HepG2 (cell line): ENCODE measurements around the gene NCKAP5L. TPM values are rescaled to one million over a fixed set of nuclear protein-coding genes. Genes with fewer than 3 reads are reported as not detected.
A peak's percentile ranks its signal among the peaks of the same experiment; 100 is the strongest.

Experiments used
- CBFB ChIP-seq: sonication (generic); formaldehyde crosslinking; IDR thresholded peaks from 2 replicates; pipeline ENCODE4 v1.4.0; 2020; ENCODE audit warnings: missing genetic modification reagents
- DNMT3B ChIP-seq: conservative IDR thresholded peaks from 2 replicates; pipeline ENCODE4 v1.6.1; 2016; ENCODE audit warnings: missing biosample characterization, control low read depth
- FOXM1 ChIP-seq: sonication (generic); formaldehyde crosslinking; IDR thresholded peaks from 2 replicates; pipeline ENCODE4 v1.5.0; 2020; ENCODE audit warnings: missing genetic modification reagents
- IKZF1 ChIP-seq: fragments of 450-650 bp; IDR thresholded peaks from 2 replicates; pipeline ENCODE4 v1.7.1; 2016
- KAT2B ChIP-seq: fragments of 150-350 bp; IDR thresholded peaks from 2 replicates; pipeline ENCODE4 v1.6.1; 2014; ENCODE audit warnings: low read depth, low read length, borderline replicate concordance
- NFRKB ChIP-seq: fragments of 450-650 bp; IDR thresholded peaks from 2 replicates; pipeline ENCODE4 v1.6.1; 2017
- NR2C2 ChIP-seq: sonication (generic); formaldehyde crosslinking; IDR thresholded peaks from 2 replicates; pipeline ENCODE4 v1.4.0; 2020; ENCODE audit warnings: missing genetic modification reagents, mild to moderate bottlenecking, moderate library complexity, borderline replicate concordance
- SP2 ChIP-seq: sonication (generic); formaldehyde crosslinking; IDR thresholded peaks from 2 replicates; pipeline ENCODE4 v1.5.1; 2020; ENCODE audit warnings: mild to moderate bottlenecking, missing genetic modification reagents
- ZBTB7B ChIP-seq: sonication (generic); formaldehyde crosslinking; IDR thresholded peaks from 2 replicates; pipeline ENCODE4 v1.4.0; 2020; ENCODE audit warnings: missing genetic modification reagents
- ZNF17 ChIP-seq: sonication (generic); formaldehyde crosslinking; IDR thresholded peaks from 2 replicates; pipeline ENCODE4 v1.5.0; 2020; ENCODE audit warnings: mild to moderate bottlenecking, missing genetic modification reagents
- ZNF552 ChIP-seq: sonication (generic); formaldehyde crosslinking; IDR thresholded peaks from 2 replicates; pipeline ENCODE4 v1.9.0; 2022; ENCODE audit warnings: missing genetic modification reagents, mild to moderate bottlenecking, borderline replicate concordance
- ZNF558 ChIP-seq: sonication (generic); formaldehyde crosslinking; IDR thresholded peaks from 2 replicates; pipeline ENCODE4 v1.9.0; 2022; ENCODE audit warnings: mild to moderate bottlenecking, missing genetic modification reagents, borderline replicate concordance
- ZNF83 ChIP-seq: sonication (generic); formaldehyde crosslinking; IDR thresholded peaks from 2 replicates; pipeline ENCODE4 v1.4.0; 2020; ENCODE audit warnings: missing genetic modification reagents, mild to moderate bottlenecking, borderline replicate concordance
- polyA plus RNA-seq, 8 experiments: library from polyadenylated mRNA; depleted of rRNA in 3 of 8; stranded (reverse) in 7 of 8; unstranded in 1 of 8; fragments of >200 nt; fragmentation: Illumina TruSeq in 4 of 8; extraction: Trizol in 4 of 8; gene quantifications; 2 replicates each; pipeline versions ENCODE4 v1.2.1 to v1.2.3, GENCODE V29; 2011 to 2016; ENCODE audit warnings: low read depth in 4 of 8, missing spikeins in 1 of 8, mixed read lengths in 1 of 8; ENCODE audit not compliant: insufficient read depth in 1 of 8
- total RNA-seq, 5 experiments: library from RNA; depleted of rRNA; stranded (reverse); fragments of >200 nt; fragmentation: Illumina TruSeq; extraction: Trizol; gene quantifications; 2 replicates each; pipeline ENCODE4 v1.2.3, GENCODE V29; 2016; ENCODE audit warnings: low read depth in 1 of 5
- TF ChIP-seq, protein P1 (sequence below): sonication (generic); formaldehyde crosslinking; IDR thresholded peaks from 2 replicates; pipeline ENCODE4 v1.4.0; 2020; ENCODE audit warnings: missing genetic modification reagents, borderline replicate concordance
- TF ChIP-seq, protein P2 (sequence below): sonication (generic); formaldehyde crosslinking; IDR thresholded peaks from 2 replicates; pipeline ENCODE4 v1.4.0; 2020; ENCODE audit warnings: missing genetic modification reagents, borderline replicate concordance
- TF ChIP-seq, protein P3 (sequence below): sonication (generic); formaldehyde crosslinking; IDR thresholded peaks from 2 replicates; pipeline ENCODE4 v1.8.1; 2022; ENCODE audit warnings: low read depth, mild to moderate bottlenecking, missing genetic modification reagents
- TF ChIP-seq, protein P4 (sequence below): sonication (generic); formaldehyde crosslinking; IDR thresholded peaks from 2 replicates; pipeline ENCODE4 v1.8.1; 2023; ENCODE audit warnings: mild to moderate bottlenecking, moderate library complexity, missing genetic modification reagents

NCKAP5L gene
- total and polyA plus RNA-seq, 2 of the 13 experiments (the other 11 are each of a cell fraction or from before 2014, with no cell fraction given), result 4.1 to 9.0 TPM

DNA sequence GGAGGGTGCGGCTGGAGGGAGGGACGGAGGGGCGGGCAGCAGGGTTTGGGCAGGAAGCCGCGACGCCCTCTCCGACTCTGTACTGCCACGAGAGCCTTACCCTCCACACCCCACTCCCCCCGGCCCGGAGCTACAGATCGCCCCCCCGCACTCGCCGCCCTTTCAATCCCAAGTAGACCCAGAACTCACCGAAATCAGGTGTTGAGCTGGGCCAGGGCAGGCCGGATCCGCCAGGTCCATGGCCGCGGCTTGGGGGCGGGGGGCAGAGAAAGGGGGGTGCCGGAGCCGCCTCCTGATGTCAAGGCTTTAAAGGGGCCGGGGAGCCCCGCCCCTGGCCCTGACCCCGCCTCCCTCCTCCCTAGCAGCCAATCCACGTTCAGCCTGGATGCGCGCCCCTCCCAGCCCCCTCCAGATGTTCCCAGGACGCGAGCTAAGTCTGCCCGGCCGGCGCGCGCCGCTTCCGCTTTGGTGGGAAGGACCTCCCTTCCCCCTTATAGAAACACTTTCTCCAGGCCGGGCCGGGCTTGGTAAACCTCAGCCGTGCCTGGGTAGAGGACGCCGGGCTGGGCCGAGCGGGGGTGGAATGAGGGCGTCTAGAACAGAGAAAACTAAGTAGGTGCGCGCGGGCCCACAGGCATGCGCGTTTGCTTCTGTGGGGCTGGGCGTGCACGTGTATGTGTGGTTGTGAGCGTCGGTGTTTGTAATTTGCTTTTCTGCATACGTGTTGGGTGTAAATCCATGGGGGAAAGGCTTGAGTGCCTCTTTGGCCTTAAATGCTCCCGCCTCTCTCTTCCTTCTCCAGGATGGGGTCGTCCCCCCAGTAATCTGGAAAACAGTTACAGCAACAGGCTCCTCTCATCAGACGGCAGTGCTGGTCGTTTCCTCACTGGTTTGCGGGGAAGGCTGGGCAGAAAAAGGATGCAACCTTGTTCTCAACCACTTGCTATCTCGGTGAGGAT, at the start of gene NCKAP5L (continued):
- TF ChIP-seq, protein P1, sequence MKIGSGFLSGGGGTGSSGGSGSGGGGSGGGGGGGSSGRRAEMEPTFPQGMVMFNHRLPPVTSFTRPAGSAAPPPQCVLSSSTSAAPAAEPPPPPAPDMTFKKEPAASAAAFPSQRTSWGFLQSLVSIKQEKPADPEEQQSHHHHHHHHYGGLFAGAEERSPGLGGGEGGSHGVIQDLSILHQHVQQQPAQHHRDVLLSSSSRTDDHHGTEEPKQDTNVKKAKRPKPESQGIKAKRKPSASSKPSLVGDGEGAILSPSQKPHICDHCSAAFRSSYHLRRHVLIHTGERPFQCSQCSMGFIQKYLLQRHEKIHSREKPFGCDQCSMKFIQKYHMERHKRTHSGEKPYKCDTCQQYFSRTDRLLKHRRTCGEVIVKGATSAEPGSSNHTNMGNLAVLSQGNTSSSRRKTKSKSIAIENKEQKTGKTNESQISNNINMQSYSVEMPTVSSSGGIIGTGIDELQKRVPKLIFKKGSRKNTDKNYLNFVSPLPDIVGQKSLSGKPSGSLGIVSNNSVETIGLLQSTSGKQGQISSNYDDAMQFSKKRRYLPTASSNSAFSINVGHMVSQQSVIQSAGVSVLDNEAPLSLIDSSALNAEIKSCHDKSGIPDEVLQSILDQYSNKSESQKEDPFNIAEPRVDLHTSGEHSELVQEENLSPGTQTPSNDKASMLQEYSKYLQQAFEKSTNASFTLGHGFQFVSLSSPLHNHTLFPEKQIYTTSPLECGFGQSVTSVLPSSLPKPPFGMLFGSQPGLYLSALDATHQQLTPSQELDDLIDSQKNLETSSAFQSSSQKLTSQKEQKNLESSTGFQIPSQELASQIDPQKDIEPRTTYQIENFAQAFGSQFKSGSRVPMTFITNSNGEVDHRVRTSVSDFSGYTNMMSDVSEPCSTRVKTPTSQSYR (CRISPR knock-in tag), result peak; percentile 69; the same call in 1 of the 2 replicates
- TF ChIP-seq, protein P2, sequence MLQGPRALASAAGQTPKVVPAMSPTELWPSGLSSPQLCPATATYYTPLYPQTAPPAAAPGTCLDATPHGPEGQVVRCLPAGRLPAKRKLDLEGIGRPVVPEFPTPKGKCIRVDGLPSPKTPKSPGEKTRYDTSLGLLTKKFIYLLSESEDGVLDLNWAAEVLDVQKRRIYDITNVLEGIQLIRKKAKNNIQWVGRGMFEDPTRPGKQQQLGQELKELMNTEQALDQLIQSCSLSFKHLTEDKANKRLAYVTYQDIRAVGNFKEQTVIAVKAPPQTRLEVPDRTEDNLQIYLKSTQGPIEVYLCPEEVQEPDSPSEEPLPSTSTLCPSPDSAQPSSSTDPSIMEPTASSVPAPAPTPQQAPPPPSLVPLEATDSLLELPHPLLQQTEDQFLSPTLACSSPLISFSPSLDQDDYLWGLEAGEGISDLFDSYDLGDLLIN (CRISPR knock-in tag), result no peak
- 0 out of 2 replicates have a peak, but pooled peaks have one; percentile 23 for TF ChIP-seq DNMT3B (CRISPR knock-in tag)
- TF ChIP-seq ZNF558 (CRISPR knock-in tag), result 0 out of 2 replicates have a peak, but pooled peaks have one; percentile 51
- TF ChIP-seq ZNF17, result no peak
- TF ChIP-seq, protein P3, sequence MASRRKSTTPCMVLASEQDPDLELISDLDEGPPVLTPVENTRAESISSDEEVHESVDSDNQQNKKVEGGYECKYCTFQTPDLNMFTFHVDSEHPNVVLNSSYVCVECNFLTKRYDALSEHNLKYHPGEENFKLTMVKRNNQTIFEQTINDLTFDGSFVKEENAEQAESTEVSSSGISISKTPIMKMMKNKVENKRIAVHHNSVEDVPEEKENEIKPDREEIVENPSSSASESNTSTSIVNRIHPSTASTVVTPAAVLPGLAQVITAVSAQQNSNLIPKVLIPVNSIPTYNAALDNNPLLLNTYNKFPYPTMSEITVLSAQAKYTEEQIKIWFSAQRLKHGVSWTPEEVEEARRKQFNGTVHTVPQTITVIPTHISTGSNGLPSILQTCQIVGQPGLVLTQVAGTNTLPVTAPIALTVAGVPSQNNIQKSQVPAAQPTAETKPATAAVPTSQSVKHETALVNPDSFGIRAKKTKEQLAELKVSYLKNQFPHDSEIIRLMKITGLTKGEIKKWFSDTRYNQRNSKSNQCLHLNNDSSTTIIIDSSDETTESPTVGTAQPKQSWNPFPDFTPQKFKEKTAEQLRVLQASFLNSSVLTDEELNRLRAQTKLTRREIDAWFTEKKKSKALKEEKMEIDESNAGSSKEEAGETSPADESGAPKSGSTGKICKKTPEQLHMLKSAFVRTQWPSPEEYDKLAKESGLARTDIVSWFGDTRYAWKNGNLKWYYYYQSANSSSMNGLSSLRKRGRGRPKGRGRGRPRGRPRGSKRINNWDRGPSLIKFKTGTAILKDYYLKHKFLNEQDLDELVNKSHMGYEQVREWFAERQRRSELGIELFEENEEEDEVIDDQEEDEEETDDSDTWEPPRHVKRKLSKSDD (CRISPR knock-in tag), result no peak
- TF ChIP-seq, protein P4, sequence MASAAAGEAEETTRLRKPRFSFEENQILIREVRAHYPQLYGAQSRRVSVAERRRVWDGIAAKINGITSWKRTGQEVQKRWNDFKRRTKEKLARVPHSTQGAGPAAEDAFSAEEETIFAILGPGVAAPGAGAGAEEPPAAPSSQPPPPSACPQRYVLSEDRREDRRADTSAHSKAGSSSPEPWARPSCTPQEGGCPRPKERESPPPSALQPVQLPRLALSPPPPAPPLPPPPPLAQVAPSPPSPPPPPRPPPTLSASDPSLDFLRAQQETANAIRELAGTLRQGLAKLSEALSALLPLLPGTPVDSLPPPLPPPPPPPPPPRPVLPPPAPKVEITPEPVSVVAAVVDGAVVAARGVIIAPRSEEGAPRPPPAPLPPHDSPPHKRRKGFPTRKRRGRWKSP (CRISPR knock-in tag), result peak; percentile 72
- TF ChIP-seq FOXM1, result no peak
- TF ChIP-seq CBFB (CRISPR knock-in tag), result 0 out of 2 replicates have a peak, but pooled peaks have one; percentile 39
- no peak for TF ChIP-seq KAT2B
- TF ChIP-seq NFRKB, result no peak
- TF ChIP-seq NR2C2 (CRISPR knock-in tag), result peak; percentile 70; the same call in 1 of the 2 replicates
- TF ChIP-seq ZBTB7B, result peak; percentile 13; the same call in 1 of the 2 replicates
- peak; percentile 49; the same call in 1 of the 2 replicates for TF ChIP-seq SP2
- no peak for TF ChIP-seq IKZF1
- no peak for TF ChIP-seq ZNF83 (CRISPR knock-in tag)
- peak; percentile 34; the same call in 1 of the 2 replicates for TF ChIP-seq ZNF552 (CRISPR knock-in tag)
